Measurements from ENCODE around the gene RAPGEF4.

The RAPGEF4 gene

DNA sequence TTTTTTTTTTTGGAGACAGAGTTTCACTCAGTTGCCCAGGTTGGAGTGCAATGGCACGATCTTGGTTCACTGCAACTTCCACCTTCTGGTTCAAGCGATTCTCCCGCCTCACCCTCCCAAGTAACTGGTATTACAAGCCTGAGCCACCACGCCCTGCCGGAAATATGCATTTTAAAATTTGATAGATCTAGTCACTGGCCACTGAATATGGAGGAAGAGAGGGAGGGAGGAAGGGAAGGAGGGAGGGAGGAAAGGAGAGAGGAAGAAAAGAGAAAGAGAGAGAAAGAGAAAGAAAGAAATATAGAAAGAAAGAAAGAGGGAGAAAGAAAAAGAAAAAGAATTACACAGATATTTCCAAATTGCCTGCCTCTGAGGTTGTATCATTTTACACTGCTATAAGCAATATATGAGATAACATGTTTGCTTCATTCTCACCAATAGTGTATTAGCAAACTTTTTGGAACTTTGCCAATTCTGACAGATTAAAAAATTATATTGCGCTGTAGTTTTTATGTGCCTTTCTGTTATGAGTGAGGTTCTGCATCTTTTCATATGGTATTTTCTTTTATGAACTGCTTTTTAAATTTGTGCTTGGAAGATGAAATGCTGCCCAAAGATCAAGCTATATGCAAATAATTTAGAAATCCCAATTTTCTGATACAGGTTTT, 178.8 kb downstream of the RAPGEF4 start:
- DNase-seq, result no peak

DNA sequence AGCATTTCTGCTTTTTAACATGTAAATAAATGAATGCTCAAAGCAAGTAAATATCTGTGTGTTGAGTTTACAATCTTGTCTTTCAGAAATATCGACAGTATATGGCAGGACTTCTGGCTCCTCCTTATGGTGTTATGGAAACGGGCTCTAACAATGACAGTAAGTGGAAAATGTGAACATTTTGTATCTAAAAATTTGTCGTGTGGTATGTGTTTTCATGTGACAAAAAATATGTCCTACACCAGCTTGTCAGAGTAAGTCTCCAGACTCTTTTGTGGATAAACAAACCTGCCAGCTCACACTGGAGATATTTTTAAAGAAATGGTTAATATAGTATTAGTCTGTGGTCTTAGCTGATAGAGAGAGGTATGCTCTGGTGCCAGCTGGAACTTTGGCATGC, 182.1 kb downstream of the RAPGEF4 start:
- DNase-seq, result no peak

DNA sequence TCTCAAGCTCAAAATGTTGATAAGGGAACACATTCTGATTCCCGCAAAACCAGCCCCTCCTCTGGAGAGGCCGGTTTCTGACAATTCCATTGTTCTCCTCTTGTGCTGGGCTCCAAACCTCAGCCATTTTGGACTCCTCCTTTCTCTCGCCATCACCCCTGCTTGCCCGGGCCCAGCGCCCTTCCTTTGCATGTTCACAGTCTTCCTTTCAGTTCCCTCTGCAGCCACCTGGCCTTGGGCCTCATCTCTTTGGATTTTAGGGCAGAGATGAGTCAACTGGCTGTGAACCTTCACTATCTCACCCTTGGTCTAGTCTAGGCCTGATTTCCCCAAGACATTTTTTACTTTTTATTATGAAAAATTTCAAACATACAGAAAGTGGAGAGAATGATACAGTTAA, 184.1 kb downstream of the RAPGEF4 start:
- no peak for DNase-seq

DNA sequence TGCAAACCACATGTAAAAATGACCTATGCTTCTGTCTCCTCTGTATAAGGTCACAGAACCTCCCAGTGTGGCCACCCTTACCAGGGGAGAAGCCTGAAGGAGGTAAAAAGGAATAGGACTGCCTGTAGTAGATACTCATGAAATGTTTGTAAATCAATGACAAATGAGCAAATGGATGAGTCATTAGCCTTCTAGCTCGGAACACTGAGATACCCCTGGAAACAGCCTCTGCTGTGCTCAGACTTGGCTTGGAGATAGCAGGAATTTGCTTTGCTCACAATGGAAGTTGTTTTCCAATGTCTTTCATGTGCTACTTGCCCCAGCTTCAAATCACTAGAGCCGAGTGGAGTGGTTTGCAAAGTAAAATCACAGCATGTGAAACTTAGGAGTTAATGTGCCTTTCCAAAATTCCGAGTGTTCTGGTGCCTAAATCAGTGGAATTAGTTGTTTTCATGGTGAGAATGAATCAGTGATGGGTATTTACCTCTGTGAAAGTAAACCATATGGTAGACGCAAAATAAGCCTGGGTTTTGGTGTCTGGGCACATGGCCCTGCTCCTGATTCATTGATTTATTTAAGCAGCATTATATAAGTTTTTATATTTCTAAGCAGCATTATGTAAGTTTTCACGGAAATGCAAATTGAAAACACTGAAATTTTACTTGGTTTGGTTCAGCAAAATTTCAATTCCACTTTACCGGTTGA, 186.0 kb downstream of the RAPGEF4 start:
- DNase-seq, result no peak

DNA sequence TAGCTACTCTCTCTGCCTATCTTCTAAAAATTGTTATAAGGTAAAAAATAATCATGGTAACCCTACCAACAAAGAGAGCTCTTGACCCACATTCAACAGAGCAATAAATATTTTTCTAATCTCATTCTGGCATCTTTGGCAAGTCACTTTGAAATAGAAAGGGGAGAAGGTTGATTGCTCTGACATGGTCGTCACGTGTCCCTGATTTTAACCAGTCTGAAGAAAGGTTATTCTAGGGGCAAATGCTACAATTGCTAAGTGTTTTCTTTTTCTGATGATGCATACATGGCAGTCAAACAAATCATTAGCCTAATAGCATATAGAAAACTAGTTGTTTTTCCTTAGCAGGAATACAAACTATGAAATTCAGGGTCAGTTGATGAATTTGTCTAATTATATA, 186.7 kb downstream of the RAPGEF4 start:
- no peak for DNase-seq

DNA sequence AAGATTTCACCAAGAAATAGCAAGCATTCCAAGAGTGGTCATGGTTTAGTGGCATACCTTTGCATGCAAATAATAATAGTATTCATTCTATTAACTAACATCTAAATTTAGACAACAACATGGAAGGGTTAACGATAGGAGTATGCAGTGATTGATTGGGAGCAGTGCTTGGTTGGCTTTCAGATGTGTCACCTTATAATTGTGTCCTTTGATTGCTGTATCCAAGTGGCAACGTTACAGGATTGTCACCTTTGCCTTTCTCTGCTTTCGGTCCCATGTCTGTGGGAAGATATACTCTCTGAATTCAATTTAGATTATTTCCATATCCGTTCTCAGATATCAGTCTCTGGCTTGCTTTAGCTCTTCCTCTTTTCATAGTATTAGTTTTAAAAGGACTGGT, 187.2 kb downstream of the RAPGEF4 start:
- DNase-seq, result no peak

DNA sequence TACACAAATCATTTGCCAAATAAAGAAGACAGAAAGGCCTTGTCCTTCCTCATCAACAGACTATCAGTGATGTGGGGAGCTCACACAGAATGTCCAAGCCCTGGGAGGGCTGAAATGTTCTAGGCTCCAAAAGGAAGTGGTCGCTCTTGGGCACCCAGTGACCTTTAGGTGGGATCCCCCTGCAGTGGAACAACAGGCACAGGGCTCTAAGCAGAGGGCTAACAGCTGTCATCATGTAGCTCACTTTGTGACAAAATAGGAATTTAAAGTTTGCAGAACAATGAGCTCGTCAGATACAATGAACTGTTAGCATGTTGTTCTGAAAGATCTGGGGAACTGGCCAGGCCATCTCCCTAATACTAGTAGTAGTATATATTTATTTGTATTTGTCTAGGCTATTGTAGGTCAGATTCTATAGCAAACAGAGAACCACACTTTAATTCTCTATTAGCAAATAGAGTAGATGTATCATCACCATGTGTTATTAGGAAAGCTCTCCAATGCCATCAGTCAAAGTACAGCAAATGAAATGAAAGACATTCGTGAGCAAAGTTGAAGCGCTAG, 188.5 kb downstream of the RAPGEF4 start:
- no peak for DNase-seq

DNA sequence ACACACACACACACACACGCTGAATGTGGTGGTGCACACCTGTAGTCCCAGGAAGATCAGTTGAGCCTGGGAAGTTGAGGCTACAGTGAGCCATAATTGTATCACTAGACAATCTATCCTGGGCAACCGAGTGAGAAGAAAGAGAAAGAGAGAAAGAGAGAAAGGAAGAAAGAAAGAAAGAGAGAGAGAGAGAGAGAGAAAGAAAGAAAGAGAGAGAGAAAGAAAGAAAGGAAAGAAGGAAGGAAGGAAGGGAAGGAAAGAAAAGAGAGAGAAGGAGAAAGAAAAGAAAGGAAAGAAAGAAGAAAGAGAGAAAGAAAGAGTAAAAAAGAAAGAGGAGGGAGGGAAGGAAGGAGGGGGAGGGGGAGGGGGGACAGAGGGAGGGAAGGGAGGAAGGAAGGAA, 190.0 kb downstream of the RAPGEF4 start:
- DNase-seq, result no peak

DNA sequence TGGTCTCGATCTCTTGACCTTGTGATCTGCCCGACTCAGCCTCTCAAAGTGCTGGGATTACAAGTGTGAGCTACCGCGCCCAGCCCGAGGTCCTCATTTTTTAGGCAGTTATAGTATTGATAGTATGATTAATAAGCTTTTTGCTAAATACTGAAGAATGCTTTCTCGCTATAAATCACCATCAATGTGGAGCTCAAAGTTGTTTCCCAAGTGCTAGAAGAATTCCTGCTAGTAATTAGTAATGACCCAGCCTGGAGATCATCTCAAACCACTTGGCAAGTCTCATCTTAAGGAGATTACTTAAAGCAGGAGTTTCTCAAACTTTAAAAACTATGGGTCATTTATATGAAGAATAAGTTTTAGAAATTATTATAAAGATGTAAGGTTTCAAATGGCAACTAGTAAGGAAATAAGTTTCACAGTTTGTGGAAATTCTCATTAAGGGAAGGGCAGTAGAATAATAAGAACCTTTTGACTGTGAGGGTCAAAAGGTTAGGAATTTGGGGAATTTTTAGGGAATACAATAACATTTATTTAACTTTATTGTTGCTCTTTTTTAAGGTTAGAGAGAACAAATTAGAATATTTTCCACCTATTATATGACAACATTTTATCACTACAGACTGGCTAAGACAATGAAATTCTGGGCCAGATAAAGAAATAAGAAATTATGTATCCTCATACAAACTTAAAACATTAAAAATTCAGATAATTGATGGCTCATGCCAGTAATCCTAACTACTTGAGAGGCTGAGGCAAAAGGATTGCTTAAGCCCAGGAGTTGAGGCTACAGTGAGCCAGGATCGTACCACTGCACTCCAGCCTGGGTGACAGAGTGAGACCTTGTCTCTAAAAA, 191.4 kb downstream of the RAPGEF4 start:
- DNase-seq, result no peak

DNA sequence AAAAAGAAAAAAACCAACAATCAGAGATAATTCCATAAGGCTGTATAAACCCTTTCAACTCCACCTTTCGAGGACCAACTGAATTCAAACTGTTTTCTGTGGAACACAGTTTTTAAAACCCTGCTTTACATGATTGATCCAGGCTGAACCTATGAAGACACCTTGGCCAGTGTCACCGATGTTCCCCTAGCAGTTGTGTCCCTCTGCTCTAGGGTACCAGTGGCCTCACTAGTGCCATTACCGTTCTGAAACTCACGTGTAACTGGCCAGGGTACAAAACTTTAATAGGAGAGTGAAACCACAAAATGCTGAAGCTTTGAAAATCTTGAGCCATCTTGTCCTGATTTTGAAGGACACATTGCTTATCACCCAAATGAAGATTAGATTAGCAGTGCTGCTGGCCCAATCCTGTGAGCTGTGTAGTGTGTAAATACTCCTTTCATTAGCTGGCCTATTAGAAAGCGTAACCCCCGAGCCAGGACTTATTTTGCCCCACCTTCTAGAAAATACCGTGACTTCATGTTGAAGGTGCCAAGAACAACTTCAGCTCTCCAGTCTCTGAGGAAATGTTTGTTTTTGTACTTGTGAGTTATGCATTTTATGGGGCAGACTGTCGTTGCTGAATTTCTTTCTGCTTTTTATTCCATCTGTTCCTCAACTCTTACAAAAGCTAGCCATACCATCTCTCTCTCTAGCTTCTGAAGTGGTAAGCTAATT, 192.2 kb downstream of the RAPGEF4 start:
- no peak for DNase-seq

DNA sequence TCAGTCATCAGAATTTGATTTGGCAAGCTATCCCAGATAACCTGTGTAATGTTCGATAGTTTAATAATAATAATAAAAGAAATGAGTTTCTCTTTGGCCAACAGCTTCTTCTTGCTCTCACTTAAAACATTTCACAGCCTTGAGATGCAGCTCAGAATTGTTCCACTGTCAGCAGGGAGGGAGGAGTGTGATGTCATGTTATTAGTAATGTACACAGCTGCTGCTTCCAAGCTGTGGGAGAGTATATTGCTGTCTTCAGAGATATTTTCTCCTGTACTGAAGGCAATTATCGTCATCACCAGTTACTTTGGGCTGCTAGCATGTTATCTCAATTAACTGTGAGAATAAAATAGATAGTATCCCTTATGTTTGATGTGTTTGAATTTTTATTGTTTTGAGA, 193.1 kb downstream of the RAPGEF4 start:
- DNase-seq, result no peak

DNA sequence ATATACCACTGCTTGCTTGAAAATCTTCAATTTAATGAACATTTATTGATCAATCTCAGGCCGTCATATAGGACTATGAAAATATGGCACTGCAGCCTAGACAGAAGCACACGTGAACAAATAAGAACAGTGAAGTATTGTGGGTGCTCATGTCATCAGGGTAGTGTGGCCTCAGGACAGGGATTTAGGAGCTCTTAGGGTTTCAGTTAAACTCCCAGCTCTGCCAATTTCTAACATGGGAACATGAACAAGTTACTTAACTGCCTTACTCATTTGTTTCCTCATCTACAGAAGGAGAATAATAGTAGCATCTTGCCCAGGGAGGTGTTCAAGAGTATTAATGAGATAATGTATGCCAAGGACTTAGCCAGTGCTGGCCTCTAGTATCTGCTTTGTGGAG, 194.0 kb downstream of the RAPGEF4 start:
- DNase-seq, result no peak

DNA sequence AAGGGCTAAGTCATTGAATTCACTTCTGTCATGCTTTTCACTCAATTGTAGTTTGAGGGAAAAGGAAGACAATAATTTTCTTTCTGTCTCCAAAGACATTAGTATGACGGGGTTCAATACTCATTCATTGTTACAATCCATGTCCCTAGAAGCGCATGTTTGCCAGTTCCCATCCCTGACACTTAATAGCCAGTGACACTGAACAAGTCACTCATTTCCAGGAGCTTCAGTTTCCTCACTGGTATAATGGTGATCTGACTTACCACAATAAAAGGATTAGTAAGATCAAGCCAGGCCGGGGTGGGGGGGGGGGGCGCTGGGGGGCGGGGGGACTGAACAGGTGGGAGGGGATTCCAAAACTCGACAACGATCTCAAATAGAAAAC, 195.2 kb downstream of the RAPGEF4 start:
- no peak for DNase-seq

DNA sequence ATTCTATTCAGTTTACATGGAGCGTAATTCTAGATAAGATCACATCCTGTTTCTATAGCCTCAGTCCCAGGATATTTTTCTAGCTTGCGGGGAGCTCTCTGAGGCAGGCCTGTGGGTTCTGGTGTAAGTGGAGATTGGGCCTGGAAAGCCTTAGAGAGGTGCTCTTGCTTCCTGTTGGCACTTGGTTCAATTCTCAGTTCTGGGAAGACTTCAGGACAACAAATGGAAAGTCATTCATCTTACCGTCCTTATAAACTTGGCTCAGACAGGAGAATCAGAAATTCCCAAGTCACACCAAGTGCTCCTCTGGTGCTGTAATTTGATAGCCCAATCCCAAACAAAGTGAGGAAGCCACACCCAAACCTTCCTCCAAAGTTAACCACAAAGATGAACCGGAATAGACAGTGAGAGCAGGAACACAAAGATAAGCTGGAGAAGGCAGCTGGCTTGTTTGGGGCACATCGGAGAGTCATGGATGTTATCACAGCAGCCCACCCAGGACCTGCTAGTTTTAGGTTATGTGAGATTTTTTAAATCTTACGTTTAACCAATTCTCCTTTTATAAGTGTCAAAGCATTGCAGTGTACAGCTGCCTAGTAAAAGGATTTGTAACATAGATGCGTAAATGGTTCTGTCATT, 195.7 kb downstream of the RAPGEF4 start:
- no peak for DNase-seq

DNA sequence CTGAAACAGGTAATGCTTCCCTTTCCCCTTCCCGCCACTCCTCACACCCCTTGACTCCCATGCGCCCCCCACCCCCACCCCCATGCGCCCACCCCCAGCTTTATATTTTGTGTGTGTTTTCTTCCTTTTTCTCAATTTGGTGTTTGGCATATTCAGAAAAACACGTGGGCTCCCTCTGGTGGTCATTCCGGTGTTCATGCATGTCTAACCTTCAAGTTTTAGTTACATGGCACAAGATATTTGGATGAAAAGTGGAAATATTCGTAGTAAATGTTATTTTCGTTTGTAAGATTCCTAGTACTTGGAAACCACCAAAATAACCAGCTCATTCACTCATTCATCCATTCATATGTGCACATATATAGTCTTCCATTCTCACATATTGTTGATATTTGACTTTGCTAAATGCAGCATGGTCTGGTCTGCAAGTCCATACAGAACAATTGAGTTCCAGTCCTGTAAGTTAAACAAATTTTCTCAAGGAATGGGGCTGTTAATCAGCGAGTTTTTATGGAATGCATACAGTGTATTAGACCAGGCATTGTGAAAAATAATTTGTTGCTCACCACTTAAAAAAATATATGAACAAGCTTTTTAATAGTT, 196.4 kb downstream of the RAPGEF4 start:
- peak; percentile 39 to 85 for DNase-seq

DNA sequence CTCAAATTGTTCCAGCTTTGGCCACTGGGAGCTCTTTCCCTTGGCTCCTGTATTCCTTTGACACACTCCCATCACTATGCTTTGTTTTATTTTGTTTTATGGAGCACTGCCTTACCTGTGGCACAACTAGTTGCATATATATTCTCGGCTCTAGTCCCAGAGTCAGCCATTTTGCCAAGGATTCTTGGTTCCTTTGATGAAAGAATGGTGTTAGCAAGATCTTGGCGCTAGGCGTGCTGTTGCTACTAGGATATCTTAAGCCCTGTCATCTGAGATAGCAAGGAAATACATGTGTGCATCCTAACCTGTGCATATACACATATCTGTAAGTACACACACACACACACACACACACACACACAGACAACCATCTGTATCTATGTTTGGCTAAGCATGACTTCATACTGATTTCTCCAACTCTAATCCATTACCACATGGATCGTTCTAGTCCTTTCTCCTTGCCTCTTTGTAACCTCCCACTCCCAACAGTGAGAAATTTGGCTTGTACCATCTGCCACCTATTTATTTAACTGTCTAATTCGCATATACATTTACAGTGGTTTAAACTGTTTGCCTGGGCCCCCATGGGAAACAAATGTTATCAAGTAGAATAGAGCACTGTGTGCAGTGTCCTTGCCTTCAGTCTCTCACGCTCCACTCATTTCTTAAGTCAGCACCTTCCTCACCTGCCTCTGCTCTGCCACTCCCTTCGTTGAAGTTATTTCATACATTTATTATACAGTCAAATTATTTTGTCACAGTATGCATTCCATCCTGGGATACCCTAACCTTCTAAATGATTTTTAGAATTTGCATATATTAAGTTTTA, 202.5 kb downstream of the RAPGEF4 start:
- no peak for DNase-seq

DNA sequence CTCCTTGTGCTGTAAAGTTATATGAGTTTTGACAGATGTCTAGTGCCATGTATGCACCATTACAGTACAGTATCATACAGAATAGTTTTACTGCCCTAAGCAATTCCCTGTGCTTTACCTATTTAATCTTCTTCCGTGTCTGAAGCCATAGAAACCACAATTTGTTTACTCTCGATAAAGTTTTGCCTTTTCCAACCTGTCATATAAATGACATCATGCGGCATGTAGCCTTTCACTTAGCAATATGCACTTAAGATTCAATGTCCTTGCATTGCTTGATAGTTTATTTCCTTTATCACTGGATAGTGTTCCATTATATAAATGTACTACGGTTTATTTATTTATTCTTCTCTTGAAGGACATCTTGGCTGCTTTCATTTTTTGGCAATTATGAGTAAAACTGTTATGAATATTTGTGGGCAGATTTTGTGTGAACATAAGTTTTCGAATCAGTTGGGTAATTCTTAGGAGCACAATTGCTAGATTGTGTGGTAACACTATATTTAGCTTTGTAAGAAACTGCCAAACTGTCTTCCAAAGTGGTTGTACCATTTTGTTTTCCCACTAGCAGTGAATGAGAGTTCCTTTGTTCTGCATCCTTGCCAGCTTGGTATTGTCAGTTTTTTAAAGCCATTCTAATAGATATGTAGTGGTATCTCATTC, 203.2 kb downstream of the RAPGEF4 start:
- DNase-seq, result no peak

DNA sequence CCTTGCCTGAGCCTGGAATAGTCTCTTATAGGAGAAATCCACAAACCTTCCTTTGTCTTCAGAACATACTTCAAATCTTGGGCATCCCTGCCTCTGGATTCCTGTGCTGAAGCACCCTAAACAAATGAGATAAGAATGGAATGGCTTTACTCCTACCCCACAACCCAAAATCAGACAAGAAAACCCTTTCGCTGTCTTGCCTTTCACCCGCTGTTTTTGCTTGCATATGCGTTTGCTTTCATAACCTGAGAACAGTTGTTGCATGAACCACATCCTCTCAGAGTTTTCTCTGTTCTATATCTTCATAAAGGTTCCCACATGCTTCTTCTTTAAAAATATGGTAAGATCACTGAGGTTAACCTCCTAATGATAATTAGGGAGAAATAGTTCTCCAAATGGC, 207.9 kb downstream of the RAPGEF4 start:
- DNase-seq, result no peak

DNA sequence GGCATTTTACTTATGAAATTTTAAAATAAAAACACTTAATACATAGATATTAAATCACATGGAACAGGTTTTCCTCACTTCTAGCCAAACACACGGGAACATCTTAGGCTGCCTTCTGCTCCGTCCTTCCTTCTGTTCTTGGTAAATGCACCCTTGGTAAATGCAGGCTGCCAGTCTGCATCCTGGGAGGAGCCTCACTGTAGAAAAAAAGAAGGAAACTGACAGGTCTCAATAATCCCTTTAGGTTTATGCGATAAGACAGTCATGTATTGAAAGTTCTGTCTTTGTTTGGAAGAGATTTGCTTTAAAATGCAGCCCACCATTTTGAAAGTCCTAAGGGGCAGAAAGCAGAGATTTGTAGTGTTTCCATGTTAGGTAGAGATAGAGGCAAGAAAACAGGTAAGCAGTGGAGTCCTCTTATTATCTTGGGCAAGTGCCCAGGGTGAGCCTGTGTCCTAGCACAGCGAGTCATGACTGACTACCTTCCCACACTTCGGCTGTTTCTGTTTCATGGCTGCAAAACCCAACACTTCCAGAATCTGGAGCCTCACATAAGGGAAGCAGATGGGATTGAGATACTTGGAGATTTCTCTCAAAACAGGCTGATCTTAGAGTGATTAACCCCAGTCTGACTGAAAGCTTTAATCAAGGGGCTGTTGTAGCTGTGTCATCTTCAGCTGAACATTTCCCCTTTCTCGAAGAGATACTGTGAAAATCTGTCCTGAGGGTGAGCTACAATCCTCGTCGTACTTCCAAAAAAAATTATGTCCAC, 208.6 kb downstream of the RAPGEF4 start:
- DNase-seq, result no peak
